ENCODE data around the gene SNAP23.

DNA sequence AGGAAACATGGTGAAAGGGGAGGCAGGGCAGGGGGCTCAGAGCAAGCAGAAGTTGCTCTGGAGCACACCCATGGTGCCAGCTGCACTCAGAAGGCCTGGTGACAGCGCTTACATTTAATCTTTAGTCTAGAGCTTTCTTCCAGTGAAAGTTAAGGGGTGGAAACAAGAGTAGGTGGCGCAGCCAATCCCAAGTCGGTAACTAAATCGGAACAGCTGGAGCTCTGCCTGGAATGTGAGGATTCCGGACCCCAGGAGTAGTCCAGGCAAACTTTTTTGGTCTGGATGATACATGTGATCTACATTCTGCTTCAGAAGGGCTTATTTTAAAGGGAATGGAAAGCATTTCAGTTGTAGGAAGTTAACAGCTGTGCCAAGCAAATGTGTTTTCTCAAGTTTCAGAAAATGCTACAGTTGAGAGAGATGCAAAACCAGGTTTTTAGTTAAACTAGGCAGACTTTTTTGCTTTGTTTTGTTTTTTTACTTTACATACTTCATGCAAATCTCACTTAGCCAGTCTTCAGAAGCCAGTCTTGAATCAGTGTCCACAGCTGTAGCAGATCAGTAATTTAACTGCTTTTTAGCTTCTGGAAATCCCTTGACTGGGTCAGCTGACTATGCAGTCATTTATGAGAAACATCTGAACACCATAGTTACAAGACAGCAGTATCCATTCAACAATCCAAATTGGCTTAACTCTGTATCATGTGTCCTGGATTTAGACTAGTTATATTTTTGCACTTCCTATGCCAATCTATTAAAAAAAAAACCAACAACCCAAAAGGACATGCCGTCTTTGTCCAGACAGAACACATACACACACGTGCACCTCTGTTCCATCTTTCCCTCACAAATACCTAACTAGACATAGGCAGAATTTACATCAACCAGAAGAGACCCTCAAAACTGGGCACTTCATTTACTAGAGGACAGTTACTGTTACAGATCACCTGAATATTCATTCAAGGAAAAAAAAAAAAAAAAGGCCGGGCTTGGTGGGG lies 37.7 kb upstream of the SNAP23 start:
- TF ChIP-seq, protein P1, sequence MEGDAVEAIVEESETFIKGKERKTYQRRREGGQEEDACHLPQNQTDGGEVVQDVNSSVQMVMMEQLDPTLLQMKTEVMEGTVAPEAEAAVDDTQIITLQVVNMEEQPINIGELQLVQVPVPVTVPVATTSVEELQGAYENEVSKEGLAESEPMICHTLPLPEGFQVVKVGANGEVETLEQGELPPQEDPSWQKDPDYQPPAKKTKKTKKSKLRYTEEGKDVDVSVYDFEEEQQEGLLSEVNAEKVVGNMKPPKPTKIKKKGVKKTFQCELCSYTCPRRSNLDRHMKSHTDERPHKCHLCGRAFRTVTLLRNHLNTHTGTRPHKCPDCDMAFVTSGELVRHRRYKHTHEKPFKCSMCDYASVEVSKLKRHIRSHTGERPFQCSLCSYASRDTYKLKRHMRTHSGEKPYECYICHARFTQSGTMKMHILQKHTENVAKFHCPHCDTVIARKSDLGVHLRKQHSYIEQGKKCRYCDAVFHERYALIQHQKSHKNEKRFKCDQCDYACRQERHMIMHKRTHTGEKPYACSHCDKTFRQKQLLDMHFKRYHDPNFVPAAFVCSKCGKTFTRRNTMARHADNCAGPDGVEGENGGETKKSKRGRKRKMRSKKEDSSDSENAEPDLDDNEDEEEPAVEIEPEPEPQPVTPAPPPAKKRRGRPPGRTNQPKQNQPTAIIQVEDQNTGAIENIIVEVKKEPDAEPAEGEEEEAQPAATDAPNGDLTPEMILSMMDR (IDR thresholded peaks at IDR 0.05 in 2 of 3, conservative IDR thresholded peaks at IDR 0.05 in 1 of 3; ENCODE audit: borderline replicate concordance in 1 of 3, insufficient read depth in 1 of 3, low read depth in 2 of 3, low read length in 2 of 3): no peak
- TF ChIP-seq CEBPB (IDR thresholded peaks at IDR 0.05; ENCODE audit: low read depth) (no peak), POLR2AphosphoS5 (IDR thresholded peaks at IDR 0.05; ENCODE audit: low read depth, low read length) (no peak), EZH2 (IDR thresholded peaks at IDR 0.05) (no peak), ZBTB33 (IDR thresholded peaks at IDR 0.05; ENCODE audit: extremely low read depth, insufficient replicate concordance, low read length) (no peak), POLR2A (IDR thresholded peaks at IDR 0.05; ENCODE audit: borderline replicate concordance, extremely low read depth, insufficient read depth, insufficient read length) (no peak)
